ENCODE data around the gene MOB2.

MOB2 gene

DNA sequence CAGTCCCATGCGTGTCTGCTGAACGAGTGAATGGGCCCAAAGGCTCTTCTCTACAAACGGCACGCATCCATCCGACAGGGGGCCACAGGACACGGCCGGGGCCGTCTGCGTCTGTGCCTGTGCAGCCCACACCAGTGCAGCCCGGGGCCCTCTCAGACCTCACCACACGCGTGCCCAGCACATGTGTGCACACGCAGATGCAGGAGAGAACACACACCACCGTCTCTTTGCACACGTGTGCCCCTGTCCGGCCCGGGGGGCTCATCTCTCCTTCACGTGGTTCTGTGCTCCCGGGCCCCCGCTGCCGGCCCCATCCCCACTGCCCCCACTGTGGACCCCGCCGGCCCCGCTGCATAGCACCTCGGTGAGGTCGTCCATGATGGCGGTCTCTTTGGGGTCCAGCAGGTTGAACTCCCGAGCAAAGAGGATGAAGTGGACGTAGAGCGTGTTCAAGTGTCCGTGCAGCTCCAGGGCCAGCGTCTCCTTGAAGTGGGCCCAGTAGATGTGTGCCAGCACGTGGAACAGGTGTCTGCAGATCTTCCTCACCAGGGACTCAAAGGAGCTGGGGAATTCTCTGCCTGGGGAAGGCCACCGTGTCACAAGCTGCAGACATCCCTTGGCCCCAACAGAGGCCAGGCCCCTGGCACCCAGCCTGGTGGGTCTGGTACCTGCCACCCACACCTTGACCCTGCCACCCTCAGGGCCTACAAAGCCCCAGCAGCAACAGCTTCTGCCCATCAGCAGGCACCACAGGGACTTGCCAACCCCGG, 16.5 kb downstream of the MOB2 start:
- no peak for DNase-seq

DNA sequence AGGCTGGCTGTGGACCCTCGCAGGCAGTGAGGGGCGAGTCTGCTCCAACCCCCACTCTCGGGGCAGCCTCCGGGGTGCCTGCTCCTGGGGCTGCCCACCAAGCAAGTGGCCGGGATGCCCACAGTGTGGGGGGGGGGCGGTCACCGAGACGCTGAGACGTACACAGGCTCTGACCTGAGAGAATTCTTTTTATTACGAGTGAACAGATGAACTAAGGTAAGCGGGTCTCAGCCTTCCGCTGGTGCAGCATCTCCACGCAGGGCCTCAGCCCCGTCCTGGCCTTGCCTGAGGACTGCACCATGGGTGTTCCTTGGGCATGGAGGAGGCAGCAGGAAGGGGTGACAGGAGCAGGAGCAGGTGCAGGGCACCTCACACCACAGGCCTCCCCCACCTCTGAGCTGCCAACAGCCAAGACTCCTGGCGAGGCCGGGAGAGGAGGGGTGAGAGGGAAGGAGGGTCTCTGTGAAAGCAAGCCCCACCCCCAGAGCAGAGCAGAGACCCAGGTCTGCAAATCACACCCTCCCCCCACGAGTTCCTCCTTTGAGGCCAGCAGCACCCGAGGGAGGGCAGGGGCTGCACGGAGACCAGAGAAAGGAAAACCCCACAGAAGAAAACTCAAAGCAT, 17.2 kb downstream of the MOB2 start:
- no peak for DNase-seq

DNA sequence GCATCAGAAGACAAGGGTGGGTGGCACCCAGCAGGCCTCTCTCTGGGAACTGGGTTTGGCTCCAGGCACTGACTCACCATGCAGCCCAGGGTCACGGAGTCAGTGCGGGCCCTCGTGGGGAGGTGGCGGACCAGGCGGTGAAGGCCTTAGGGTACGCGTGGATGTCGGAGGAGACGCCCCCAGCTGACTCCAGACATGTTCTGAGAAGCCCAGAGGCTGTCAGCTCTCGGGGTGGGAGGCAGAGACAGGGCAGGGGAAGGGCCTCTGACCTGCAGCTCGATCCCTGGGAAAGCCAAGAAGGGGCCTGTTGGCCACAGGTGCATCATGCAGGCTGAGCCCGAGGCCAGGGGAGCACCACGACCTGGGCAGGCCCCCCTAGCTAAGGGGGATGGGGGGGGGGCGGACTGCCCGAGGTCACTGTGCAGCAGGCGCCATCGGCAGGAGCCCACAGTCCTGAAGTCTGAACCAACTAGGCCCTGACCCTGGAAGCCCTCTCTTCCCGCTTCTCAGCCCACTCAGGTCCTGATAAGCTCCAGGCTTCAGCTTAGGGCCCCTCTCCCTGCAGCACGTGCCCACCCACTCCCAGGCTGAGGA, 18.0 kb downstream of the MOB2 start:
- DNase-seq: no peak

DNA sequence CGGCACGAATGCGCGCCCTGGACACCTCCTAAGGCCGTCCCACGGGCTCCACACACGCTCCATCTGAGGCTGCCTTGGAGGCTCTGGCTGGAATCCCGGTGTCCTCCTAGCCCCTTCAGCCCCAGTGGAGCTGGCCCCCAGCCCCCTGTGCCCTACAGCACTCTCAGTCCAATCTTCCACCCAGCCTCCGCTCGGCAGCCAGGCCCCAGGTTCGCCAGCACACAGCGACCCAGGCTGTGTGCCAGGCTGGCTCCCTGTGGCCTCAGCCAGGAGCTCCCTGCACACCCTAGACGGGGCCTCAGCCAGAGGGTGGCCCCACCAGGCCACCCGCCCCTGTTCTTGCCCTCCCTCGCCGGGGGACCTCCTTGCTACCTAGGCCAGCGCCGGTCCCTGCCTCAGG, 18.6 kb downstream of the MOB2 start:
- DNase-seq: no peak

DNA sequence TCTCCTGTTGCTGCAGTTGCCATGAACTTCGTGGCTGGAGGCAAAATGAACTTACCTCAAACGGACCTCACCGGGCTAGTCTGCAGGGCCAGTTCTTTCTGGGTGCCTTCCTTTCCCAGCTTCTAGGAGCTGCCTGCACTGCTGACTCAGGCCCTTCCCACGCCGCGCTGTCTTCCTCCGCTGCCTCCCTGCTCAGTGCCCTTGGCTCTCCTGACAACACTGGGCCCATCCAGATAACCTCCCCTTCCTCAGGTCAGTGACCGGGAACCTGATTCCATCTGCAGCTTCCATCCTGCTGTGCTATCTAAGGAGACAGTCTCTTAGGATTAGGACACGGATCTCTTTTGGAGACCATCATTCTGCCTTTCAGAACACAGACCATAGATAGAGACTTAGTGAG, 19.3 kb downstream of the MOB2 start:
- DNase-seq: no peak

DNA sequence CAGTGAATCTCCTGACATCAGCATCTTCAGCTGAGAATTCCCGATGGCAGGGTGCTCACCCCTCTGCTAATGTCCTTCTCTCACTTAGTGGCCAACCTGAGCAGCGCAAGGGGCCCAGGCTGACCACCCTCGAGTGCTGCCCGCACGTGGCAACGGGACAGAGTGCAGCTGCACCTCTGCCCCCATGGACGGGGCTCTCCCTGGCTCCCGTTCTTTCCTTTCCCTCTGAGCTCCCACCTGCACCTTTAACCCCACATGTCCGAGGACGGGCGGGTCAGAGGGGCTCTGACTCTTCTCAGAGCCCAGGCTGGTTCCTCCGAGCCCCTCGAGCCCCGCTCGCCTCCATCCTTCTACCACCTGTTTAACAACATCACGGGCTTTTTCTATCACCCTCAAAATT, 19.8 kb downstream of the MOB2 start:
- no peak for DNase-seq

DNA sequence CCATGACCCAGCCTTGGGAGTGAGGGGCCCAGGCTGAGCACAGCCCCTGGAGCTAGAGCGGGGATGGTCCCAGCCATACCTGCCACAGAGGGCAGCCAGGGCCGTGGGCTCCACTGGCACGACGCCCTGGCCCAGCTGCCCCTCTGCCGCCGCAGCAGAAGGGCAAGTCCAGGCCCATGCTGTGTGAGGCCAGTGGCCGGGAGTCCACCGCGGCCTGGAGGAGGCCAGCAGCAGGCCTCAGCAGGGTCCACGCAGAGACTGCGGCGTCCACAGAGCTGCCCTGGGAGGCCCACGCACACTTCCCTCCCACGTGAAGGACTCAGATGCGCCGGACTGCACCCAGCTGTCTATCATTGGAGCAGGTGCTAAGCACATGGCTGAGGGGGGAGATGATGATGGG, 23.5 kb downstream of the MOB2 start:
- DNase-seq: no peak

GRCh38 chr11:1462698-1462975, 23.9 kb downstream of the MOB2 start:
- DNase-seq: no peak

- DNase-seq: no peak
Observed at GRCh38 chr11:1461826-1462697, 24.5 kb downstream of the MOB2 start.

DNA sequence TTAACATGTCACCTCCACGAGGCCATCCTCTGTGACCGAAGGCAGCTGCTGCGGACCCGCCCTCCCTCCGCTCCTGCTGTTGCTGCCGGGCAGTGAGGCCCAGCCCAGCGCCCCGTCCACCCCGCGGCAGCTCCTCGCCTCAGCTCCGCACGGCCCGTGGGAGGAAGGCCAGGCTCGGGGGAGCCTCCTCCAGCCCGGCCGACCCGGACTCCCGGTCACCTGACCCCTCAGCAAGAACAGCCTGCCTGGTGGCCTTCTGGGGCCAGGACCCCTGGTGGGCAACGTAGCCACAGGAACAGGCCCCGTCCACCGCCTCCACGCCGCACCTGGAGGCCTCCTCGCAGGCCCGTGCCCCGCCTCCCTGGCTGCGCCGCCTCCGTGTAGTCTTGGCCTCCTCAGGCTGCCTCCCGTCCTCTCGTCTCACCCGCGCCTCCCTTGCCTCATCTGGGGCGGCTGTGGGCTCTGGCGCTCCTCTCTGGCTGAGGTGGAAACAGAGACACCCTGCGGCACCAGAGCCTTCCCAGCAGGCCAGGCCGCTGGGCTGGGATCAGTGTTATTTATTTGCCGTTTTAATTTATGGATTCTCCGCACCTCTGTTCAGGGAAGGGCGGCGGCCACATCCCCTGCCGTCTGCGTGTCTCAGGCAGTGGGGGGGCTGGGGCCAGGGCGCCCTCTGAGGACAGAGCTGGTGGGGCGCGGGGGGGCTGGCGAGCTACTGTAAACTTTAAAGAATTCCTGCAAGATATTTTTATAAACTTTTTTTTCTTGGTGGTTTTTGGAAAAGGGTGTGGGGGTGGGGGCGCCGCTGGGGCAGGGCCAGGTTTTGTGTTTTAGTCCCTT, 25.4 kb downstream of the MOB2 start:
- DNase-seq: no peak

DNA sequence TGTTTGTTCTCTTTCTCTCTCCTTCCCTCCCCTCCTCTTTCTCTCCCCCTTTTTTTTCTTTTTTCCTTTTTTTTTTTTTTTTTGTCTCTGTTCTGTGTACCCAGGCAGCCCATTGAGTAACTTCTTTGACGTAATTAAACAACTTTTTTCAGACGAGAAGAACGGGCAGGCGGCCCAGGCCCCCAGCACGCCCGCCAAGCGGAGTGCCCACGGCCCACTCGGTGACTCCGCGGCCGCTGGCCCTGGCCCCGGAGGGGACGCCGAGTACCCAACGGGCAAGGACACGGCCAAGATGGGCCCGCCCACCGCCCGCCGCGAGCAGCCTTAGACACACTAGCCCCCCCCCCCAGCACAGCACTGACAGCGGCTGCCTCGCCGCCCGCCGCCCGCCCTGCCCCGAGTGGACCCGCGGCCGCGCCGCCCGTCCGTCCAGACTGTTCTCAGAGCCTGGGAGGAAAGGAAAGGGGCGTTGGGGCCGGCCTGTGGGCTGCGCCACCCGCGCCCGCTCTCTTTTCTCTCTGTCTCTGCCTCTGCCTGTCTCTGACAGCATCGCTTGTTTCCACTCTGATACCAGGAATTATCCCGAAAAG, 26.1 kb downstream of the MOB2 start:
- no peak for DNase-seq

- no peak for DNase-seq
Observed at GRCh38 chr11:1459764-1460395, 26.7 kb downstream of the MOB2 start.

- no peak for DNase-seq
Observed at GRCh38 chr11:1459219-1459575, 27.4 kb downstream of the MOB2 start.

- DNase-seq: no peak
Observed at GRCh38 chr11:1458340-1459218, 28.0 kb downstream of the MOB2 start.

- no peak for DNase-seq
Observed at GRCh38 chr11:1457856-1458255, 28.7 kb downstream of the MOB2 start.

GRCh38 chr11:1457326-1457680, 29.3 kb downstream of the MOB2 start:
- no peak for DNase-seq

DNA sequence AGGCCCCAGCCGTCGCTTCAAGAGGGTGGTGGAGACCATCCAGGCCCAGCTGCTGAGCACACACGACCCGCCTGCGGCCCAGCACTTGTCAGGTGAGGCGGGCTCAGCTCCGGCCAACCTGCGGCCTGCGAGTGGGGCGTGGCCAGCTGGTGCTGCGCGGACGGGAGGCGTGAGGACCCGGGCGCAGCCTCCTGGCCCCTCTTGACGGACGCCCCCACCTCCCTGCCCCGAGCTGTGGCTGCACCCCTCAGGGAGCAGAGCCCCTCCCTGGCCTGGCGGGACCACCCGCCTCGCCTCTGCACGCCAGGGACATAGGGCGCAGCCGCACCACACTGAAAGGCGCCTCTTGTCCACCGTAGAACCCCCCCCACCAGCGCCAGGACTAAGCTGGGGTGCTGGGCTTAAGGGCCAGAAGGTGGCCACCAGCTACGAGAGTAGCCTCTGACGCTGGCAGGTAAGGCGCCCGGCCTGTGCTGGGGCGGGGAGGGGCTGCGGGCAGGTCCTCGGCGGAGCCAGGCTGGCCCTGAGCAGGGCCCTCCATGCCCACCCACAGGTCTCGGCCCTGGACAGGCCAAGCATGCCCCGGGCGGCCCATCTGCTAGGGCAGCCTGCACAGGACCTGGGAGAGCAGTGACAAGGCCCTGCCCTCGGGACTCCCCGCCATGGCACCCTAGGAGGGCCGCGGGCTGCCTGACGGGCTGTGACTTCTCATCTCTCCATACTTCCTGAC, 29.8 kb downstream of the MOB2 start:
- DNase-seq: no peak

- no peak for DNase-seq
Observed at GRCh38 chr11:1456176-1456575, 30.4 kb downstream of the MOB2 start.

DNA sequence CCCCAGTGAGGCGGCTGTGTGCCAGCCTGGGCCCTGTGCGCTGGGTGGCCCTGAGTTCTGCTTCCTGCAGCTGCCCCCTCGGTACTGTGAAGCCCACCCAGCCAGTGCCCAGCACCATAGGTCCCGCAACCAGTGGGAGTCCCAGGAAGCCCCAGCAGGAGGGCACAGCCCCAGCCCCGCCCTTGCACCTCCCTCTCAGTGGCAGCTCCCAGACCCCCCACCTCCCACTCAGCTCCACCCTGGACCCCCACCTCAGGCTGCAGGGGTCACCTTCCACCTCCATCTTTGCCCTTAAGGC, 30.9 kb downstream of the MOB2 start:
- no peak for DNase-seq

- DNase-seq: no peak
Observed at GRCh38 chr11:1455032-1455762, 31.4 kb downstream of the MOB2 start.

All from activated CD4-positive, CD25-positive, alpha-beta regulatory T cell (primary cell).